Stimulated activated CD8-positive, alpha-beta memory T cell treated with anti-CD3 and anti-CD28 coated beads, Interleukin-7, amount 100 ng/mL, for 4 hours (primary cell): Measurements from ENCODE around the gene CEMIP.

Experiments used
- DNase-seq, 2 donors: peaks; one replicate each; pipeline ENCODE4 v3.0.0-alpha.2; 2020; ENCODE audit warnings: low read depth in 2 of 2

CEMIP gene

DNA sequence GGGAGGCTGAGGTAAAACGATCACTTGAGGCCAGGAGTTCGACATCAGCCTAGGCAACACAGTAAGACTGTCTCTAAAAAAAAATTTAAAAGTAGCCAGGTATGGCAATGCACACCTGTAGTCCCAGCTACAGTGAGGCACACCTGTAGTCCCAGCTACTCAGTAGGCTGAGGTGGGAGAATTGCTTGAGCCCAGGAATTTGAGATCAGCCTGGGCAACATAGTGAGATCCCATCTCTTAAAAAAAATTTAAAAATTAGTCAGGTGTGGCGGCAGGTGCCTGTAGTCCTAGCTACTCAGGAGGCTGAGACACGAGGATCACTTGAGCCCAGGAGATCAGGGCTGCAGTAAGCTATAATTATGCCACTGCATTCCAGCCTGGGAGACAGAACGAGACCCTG is 203.7 kb downstream of the CEMIP start:
- DNase-seq: no peak

DNA sequence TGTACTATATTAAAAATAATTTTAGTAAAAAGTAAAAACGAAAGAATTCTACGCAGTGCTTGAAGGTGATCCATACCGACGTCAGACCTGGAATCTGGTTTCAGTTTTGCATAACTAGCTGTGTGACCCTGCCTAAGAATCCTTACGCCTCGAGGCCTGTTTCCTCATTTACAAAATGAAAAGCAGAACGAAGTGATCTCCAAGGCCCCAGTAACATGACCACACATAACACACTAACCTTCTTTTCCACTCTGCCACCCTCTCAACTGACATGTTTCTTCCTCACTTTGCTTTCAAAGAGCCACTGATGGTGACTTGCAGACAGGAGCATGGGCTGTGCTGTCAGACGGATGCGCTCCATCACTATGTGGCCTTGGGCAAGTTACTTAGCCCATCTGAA is 205.7 kb downstream of the CEMIP start:
- DNase-seq: no peak

DNA sequence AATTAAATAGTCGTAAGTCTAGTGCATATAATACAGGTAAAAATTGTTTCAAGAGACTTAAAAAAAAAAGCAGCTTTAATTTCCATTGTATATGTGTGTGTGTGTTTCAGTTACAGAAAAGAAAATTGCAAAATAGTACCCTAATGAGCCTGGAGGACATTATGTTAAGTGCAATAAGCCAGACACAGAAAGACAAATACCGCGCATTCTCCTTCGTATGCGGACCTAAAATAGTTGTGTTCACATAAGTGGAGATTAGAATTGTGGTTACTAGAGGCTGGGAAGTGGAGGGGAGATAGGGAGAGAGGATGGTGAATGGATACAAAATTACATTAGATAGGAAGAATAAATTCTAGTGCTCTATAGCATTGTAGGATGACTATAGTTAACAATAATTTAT is 206.8 kb downstream of the CEMIP start:
- DNase-seq: no peak

DNA sequence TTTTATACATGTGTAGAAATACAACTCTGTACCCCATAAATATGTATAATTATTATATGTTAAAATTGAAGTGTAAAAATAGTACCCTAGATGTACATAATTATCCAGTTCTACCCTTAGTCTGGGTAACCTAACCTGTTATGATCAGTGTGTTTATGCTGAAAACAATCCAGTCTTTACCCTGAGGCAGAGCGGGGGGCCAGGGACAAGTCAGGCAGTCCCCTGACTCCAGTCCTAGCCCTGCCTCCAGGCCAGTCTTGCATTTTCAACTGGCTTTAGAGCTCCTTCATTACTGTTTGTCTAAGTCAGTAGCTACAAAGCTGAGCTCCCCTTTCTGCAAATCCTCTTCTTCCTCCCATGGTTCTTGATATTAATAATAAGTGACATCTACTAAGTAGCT is 207.3 kb downstream of the CEMIP start:
- no peak for DNase-seq

DNA sequence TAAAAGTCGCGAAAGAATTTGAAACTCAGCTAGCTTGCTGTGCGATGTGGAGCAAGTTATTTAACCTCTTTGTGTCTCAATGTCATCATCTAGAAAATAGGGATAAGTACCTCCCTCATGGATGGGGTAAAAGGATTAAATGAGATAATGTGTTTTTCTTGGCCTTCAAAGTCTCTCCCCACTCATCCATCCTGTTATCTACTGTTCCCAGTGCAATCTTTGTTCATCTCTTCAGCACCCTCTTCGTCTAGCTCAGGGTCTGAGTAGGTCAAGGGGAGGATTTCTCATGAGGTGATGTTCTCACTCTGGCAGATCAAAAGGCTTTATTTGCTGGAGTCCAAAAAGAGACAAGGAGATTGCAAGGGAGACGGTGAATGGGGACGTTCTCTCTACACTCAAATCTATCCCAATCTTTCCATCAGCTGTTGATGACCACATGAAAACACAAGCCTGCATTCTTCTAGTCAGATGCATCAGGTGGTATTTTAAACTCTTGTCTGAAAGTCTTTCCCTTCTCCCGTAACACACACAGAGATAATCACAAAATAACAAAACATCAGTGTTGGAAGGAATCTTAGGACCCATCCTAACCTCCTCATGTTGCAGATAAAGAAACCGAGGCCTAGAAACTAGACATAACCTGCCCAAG is 209.1 kb downstream of the CEMIP start:
- no peak for DNase-seq

DNA sequence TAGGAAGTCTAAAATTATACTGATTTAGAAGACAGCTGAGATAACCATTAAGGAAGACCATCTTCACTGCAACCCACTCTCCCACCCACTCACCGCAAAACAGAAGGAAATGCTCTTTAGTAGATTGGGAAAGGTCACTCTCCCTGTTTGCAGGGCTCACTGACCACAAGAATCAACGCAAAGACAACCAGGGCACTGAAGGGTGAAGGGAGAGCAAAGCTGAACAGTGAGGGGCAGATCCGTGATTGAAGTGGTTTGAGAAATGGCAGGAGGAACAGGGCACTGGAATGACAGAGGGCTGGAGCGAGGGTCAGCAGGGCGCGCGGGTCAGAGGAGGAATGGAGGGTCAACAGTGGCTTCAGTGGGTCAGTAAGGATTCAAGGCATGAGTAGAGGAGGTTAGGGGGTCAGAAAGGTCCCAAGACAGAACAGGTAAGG is 209.9 kb downstream of the CEMIP start:
- no peak for DNase-seq

DNA sequence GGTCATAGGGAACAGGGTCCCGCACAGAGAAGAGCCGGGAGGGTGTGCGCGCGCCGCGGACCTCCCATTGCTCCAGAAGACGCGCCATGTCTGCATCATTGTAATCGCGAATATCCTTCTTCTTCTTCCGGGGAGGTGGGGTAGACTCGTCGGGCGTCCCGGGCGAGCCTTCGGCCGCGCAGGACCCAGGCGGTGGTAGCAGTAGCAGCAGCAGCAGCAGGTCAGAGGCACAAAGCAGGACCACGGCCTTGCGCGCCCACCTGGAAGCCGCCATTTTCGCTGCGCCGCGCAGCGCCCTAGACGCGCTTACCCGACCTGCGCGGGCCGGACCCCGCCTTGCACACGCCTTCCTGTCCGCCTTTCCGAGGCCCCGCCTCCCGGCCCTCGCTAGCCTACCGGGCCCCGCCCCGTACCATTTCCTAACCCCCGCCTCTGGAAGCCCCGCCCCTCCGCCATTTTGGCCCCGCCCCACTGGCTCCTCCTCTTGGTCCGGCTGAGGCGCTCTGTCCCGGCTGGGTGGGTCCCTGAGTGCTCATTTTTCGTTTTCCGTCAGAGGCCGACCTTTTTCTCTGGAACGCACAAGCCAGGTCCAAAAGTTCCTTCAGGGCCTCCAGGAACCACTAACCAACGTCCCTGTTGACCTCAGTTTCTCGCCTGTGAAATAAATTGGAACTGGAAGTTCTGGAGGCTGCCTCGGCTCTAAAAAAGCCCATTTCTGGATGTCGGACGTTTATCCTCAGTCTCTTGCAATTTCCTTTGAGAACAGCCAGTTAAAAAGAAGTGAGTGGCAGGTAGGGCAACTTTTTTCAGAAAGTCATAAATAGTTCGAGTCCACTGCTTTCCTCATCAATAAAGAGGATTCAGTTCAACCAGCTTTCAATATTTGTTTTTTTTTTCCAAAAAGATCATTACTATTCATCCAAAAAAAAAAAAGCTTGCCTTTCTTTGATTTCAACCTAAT is 210.6 kb downstream of the CEMIP start, which contains the start of gene MESD:
Gene MESD (minus strand): TSS at position 302 of the 961 bp plus-strand sequence. CDS start 28 bp downstream, at position 274.
- peak; percentile 93 to 94 for DNase-seq

DNA sequence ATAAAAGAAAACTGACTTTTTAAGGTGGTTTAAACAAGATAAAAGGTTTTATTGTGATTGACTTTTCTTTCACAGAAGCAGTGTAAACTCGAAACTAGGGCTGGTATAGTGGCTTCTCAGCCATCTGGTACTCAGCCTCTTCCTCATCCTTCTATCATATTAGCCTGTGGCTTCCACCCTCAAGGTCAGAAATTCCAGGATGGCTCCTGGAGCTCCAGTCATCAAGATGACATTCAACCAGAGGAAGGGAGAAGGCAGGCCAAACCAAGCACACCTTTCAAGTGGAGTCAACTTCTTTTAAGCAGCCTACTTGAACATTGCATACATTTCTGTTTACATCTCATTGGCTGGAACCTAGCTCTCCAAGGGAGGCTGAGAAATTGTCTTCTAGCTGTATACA is 211.8 kb downstream of the CEMIP start:
- no peak for DNase-seq

DNA sequence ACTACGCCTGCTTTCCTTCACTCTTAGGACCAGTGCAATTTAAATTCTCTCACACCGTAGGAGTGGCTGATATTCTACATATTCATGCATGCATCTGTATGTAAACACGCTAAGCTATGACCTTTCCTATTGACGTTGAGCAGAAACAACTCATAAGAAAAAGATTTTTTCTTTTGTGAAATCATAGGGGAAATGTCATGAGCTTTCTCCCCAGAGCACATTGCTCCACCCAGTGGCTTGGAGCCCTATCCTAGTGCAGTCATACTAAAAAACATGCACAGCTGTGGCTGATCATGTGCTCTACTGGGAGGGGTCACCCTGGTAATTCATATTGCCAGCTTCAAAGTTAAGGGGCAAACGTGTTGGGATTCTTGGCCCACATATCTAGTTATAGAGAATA is 212.3 kb downstream of the CEMIP start:
- DNase-seq: no peak

DNA sequence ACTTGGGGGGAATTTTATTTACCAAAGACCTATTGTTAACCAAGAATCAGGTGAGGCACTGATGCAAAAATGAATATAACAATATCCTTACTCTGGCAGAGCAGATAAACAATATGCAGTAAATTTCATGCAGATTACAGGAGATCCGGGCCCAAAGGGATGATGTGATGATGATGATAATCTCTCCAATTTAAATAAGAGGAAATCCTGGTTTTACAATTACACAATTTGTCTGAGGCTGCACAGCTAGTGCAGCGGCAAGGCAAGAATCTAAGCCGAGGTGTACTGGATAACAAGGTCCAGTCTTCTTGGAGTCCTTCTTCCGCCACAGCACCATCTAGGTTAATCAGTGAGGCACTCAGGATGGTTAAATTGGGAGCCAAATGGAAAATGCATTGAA is 212.8 kb downstream of the CEMIP start:
- no peak for DNase-seq

DNA sequence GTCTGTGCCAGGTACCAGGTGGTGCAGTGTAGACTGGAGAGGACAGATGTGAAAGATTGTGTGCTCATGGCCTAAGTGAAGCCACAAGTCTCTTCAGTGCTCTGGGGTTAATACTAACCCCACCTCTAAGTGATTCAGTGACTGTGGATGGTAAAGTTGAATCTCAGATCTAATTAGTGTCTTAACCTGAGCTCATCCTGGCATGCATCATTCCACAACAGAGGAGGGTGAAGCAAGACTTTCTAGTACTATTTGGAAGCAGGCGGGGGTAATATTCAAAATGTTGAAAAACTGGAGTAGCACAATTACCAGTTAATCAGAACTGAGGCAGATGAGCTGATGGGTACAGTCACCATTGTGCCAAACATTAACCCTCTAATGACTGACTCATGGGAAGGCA is 213.3 kb downstream of the CEMIP start:
- no peak for DNase-seq

DNA sequence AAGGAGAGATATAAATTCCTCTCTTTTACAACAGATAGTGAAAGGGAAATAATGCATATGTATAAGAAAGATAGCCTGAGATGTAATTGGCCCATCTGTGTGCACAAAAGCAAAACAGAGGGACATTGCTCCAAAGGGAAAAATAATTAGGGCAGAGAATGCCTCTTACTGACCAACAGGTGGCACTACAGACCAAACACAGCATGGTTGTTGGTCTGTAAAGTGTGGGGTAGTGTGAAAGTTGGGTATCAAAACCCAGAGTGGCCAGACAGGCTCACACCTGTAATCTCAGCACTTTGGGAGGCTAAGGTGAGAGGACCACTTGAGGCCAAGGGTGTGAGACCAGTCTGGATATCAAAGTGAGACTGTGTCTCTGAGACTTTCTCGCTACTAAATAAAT is 217.1 kb downstream of the CEMIP start:
- DNase-seq: no peak

DNA sequence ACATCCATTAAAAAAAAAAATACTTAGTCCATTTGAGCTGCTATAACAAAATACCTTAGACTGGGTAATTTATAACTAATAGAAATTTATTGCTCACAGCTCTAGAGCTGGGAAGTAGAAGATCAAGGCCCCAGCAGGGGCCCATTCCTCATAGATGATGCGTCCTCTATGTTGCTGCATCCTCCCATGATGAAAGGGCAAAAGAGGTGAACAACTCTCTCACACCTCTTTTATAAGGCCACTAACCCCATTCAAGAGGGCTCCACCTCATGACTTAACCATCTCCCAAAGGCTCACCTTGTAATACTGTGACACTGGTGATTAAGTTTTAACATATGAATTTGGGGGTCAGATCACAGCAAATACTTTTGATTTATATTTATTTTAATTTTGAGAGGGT is 218.5 kb downstream of the CEMIP start:
- no peak for DNase-seq

DNA sequence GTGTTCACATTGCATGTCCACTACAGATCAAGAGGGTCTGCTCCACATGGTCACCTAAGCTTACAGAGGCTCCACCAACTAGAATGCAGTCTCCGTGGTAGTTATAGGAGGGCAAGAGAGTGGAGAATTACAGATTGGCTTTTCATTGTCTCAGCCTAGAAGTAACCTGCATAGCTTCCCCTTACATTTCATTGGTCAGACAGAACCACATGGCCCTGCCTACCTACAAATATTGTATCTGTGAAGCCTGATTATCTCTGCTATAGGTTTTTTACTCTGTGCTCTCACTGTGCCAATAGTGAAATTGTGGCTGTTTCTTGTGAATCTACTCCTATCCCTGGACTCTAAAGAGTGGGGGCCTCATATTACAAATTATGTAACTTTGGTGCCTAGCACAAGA is 219.1 kb downstream of the CEMIP start:
- no peak for DNase-seq

DNA sequence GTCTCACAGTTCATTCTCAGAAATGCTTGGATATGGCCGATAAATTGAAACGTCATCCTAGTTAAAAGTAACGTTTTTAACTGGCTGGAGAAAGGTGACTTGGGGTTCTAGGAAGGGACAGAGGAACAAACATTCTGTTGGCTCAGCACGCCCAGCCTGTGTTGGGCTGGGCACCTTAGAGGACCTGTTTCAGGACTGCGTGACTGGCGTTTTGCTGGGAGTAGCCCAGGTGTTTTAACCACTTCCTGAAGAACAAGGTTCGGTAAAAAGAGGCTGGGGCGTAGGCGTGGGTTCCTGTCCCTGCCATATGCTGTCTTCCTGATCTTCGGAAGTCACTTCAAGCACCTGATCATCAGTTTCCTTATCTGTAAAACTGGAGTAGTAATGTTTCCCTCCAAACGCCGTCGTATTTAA is 220.5 kb downstream of the CEMIP start:
- DNase-seq: peak in 1 of 2 donors; percentile 47

DNA sequence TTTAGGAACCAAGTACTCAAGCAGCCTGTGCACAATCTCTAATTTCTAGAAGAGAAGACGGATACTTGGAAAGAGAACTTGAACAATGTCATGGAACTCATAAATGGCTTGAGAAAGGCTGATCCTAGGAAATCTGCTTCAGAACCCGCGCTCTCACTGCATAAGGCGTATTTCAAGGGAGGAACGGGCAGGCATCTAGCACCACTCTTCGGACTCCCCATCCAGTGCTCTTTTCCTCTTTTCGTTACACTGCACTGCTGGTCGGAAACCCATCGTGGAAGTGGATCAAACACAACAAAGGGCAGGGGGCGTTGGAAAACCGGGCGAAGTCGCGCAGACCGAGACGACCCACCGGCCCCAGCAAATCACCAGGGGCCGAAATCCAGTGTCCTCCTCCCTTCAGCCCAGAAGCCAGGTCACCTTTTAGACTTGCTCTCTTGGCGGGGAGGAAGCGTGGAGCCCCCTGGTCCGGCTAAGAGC is 221.0 kb downstream of the CEMIP start:
- DNase-seq: no peak

DNA sequence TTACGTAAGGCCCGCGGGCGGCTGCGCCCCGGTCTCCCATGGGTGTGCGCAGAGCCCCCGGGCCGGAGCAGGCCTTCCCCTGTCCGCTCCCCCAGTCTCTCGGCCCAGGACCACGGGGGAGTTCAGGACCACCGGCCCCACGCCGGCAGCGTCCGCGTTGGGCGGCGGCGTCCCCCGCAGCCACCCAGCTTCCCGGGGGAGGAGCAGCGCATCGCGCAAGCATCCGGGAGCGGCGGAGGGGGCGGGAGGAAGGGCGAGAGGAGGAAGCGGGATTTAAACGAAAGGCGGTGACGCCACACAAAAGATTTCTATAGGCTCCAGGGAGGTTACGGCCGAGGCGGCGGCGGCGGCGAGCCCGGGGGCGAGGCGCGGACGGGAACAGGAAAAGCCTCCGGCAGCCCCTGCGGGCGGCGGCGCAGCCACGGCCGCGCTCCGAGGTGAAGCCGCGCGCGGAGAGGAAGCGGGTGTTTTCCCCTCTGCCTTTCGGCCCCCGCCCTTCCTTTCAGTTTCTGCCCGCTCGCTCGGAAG is 221.5 kb downstream of the CEMIP start, which contains the start of gene TLNRD1:
Gene TLNRD1 (plus strand): TSS at position 300 of the 528 bp plus-strand sequence. CDS start 1,349 bp downstream, outside the sequence.
- DNase-seq: peak; percentile 69 to 81
